H9 (cell line): ENCODE data around the gene H19. TPM values are rescaled to one million over a fixed set of nuclear protein-coding genes. Genes with fewer than 3 reads are reported as not detected.

Experiments
- DNase-seq: peaks from one replicate; pipeline ENCODE4 v3.0.0-alpha.2; 2017
- H2AFZ ChIP-seq: one replicate; pipeline ENCODE4 v1.6.1; 2013; ENCODE audit warnings: mild to moderate bottlenecking, low read length, control low read depth, moderate library complexity
- H2AK5ac ChIP-seq: 2 replicates; pipeline ENCODE4 v1.6.1; 2013; ENCODE audit warnings: low read length, control low read depth, mixed read lengths; ENCODE audit not compliant: insufficient read length
- H2BK120ac ChIP-seq: one replicate; pipeline ENCODE4 v1.6.1; 2013; ENCODE audit warnings: low read depth, mild to moderate bottlenecking, low read length, control low read depth, inconsistent platforms; ENCODE audit not compliant: poor library complexity, severe bottlenecking
- H2BK12ac ChIP-seq: 2 replicates; pipeline ENCODE4 v1.6.1; 2013; ENCODE audit warnings: low read length, control low read depth, mixed read lengths, low read depth; ENCODE audit not compliant: insufficient read length
- H2BK15ac ChIP-seq: 2 replicates; pipeline ENCODE4 v1.6.1; 2013; ENCODE audit warnings: low read depth, low read length, control low read depth
- H2BK20ac ChIP-seq: one replicate; pipeline ENCODE4 v1.6.1; 2013; ENCODE audit warnings: low read depth, mild to moderate bottlenecking, low read length, control low read depth, inconsistent platforms; ENCODE audit not compliant: poor library complexity, severe bottlenecking
- H2BK5ac ChIP-seq: 2 replicates; pipeline ENCODE4 v1.6.1; 2013; ENCODE audit warnings: low read length, control low read depth, mixed read lengths; ENCODE audit not compliant: insufficient read length
- H3K14ac ChIP-seq: 2 replicates; pipeline ENCODE4 v1.6.1; 2013; ENCODE audit warnings: low read length, control low read depth; ENCODE audit not compliant: insufficient read depth
- H3K18ac ChIP-seq: 2 replicates; pipeline ENCODE4 v1.6.1; 2013; ENCODE audit warnings: low read depth, mild to moderate bottlenecking, mixed read lengths, low read length, control low read depth; ENCODE audit not compliant: insufficient read length
- H3K23ac ChIP-seq: 2 replicates; pipeline ENCODE4 v1.6.1; 2013; ENCODE audit warnings: low read length, control low read depth, mixed read lengths, low read depth; ENCODE audit not compliant: insufficient read length
- H3K23me2 ChIP-seq: 2 replicates; pipeline ENCODE4 v1.6.1; 2013; ENCODE audit warnings: low read depth, mild to moderate bottlenecking, mixed read lengths, low read length, control low read depth; ENCODE audit not compliant: insufficient read length, poor library complexity, severe bottlenecking
- H3K27ac ChIP-seq: 2 replicates; pipeline ENCODE4 v1.5.1; 2013; ENCODE audit warnings: low read length, control low read depth, mixed read lengths, low read depth; ENCODE audit not compliant: insufficient read length
- H3K27me3 ChIP-seq: 2 replicates; pipeline ENCODE4 v1.6.1; 2013; ENCODE audit warnings: low read length, control low read depth, inconsistent platforms; ENCODE audit not compliant: insufficient read depth
- H3K4ac ChIP-seq: 2 replicates; pipeline ENCODE4 v1.6.1; 2013; ENCODE audit warnings: low read depth, mild to moderate bottlenecking, control low read depth, inconsistent platforms, low read length, moderate library complexity
- H3K4me1 ChIP-seq: 2 replicates; pipeline ENCODE4 v1.6.1; 2013; ENCODE audit warnings: low read length, control low read depth, inconsistent platforms; ENCODE audit not compliant: insufficient read depth
- H3K4me2 ChIP-seq: 2 replicates; pipeline ENCODE4 v1.6.1; 2013; ENCODE audit warnings: low read length, control low read depth, mixed read lengths; ENCODE audit not compliant: insufficient read length, insufficient read depth
- H3K56ac ChIP-seq: 2 replicates; pipeline ENCODE4 v1.6.1; 2013; ENCODE audit warnings: low read depth, mild to moderate bottlenecking, mixed read lengths, low read length, control low read depth; ENCODE audit not compliant: insufficient read length
- H3K79me1 ChIP-seq: 2 replicates; pipeline ENCODE4 v1.6.1; 2013; ENCODE audit warnings: low read depth, mild to moderate bottlenecking, moderate library complexity, low read length, control low read depth, inconsistent platforms; ENCODE audit not compliant: insufficient read depth, poor library complexity, severe bottlenecking
- H3K79me2 ChIP-seq: 2 replicates; pipeline ENCODE4 v1.6.1; 2013; ENCODE audit warnings: low read length, control low read depth, inconsistent platforms; ENCODE audit not compliant: insufficient read depth
- H3K9ac ChIP-seq: 2 replicates; pipeline ENCODE4 v1.6.1; 2013; ENCODE audit warnings: low read length, control low read depth, mixed read lengths; ENCODE audit not compliant: insufficient read length; ENCODE audit errors: extremely low read depth
- H3K9me3 ChIP-seq: one replicate; pipeline ENCODE4 v1.6.1; 2013; ENCODE audit warnings: low read depth, low read length, inconsistent platforms; ENCODE audit not compliant: control insufficient read depth
- H3T11ph ChIP-seq: one replicate; pipeline ENCODE4 v1.6.1; 2013; ENCODE audit warnings: mild to moderate bottlenecking, low read length, control low read depth, inconsistent platforms
- H4K20me1 ChIP-seq: one replicate; pipeline ENCODE4 v1.6.1; 2013; ENCODE audit not compliant: control insufficient read depth, insufficient read length, insufficient read depth
- H4K5ac ChIP-seq: 2 replicates; pipeline ENCODE4 v1.6.1; 2013; ENCODE audit warnings: low read depth, mild to moderate bottlenecking, mixed read lengths, low read length, control low read depth; ENCODE audit not compliant: insufficient read length
- H4K8ac ChIP-seq: replicated peaks from 2 replicates; pipeline ENCODE4 v1.6.1; 2013; ENCODE audit warnings: low read length, control low read depth, mixed read lengths, low read depth; ENCODE audit not compliant: insufficient read length
- H4K91ac ChIP-seq: 2 replicates; pipeline ENCODE4 v1.6.1; 2013; ENCODE audit warnings: low read depth, mild to moderate bottlenecking, moderate library complexity, mixed read lengths, low read length, control low read depth; ENCODE audit not compliant: insufficient read length
- H3K27ac Mint-ChIP-seq, 3 experiments: 2 replicates in 2 of 3; 3 replicates in 1 of 3; pipeline ENCODE4 v1.8.0; 2020 to 2021; ENCODE audit warnings: mixed read lengths in 3 of 3, mild to moderate bottlenecking in 1 of 3, moderate library complexity in 1 of 3
- H3K27me3 Mint-ChIP-seq: 2 replicates; pipeline ENCODE4 v1.8.0; 2021; ENCODE audit warnings: low read depth, mild to moderate bottlenecking, moderate library complexity, mixed read lengths
- H3K36me3 Mint-ChIP-seq, 3 experiments: 2 replicates in 2 of 3; 3 replicates in 1 of 3; pipeline ENCODE4 v1.8.0; 2020 to 2021; ENCODE audit warnings: low read depth in 3 of 3, mixed read lengths in 3 of 3; ENCODE audit not compliant: insufficient read depth in 1 of 3
- H3K4me1 Mint-ChIP-seq, 2 experiments: 2 replicates each; pipeline ENCODE4 v1.8.0; 2020; ENCODE audit warnings: mixed read lengths in 2 of 2
- H3K4me3 Mint-ChIP-seq, 2 experiments: 2 replicates in 1 of 2; 3 replicates in 1 of 2; pipeline ENCODE4 v1.8.0; 2020 to 2021; ENCODE audit warnings: mild to moderate bottlenecking in 2 of 2, mixed read lengths in 2 of 2, moderate library complexity in 1 of 2
- H3K9me3 Mint-ChIP-seq, 2 experiments: 2 replicates in 1 of 2; 3 replicates in 1 of 2; pipeline ENCODE4 v1.8.0; 2020; ENCODE audit warnings: mild to moderate bottlenecking in 2 of 2, mixed read lengths in 2 of 2, moderate library complexity in 1 of 2
- WGBS: extraction: QIAGEN DNeasy Blood & Tissue Kit; methylation state at CpG from one replicate; pipeline ENCODE4 v1.1.7; 2013; ENCODE audit warnings: missing lambda C conversion rate, low lambda C conversion rate, mixed read lengths; ENCODE audit not compliant: insufficient read length; ENCODE audit errors: extremely low coverage; 5-methylcytosine and 5-hydroxymethylcytosine counted together
- total RNA-seq: library from RNA; stranded (reverse); gene quantifications from 2 replicates; pipeline ENCODE4 v1.2.1, GENCODE V29; 2021
- TF ChIP-seq, protein P1 (sequence below): fragments of 200-600 bp; sonication (generic); conservative IDR thresholded peaks from 3 replicates; pipeline ENCODE4 v1.8.0; 2021; ENCODE audit warnings: antibody characterized with exemption, mild to moderate bottlenecking

The H19 gene
- total RNA-seq, 1 experiment from 2014 or later, result 10.7 TPM

DNA sequence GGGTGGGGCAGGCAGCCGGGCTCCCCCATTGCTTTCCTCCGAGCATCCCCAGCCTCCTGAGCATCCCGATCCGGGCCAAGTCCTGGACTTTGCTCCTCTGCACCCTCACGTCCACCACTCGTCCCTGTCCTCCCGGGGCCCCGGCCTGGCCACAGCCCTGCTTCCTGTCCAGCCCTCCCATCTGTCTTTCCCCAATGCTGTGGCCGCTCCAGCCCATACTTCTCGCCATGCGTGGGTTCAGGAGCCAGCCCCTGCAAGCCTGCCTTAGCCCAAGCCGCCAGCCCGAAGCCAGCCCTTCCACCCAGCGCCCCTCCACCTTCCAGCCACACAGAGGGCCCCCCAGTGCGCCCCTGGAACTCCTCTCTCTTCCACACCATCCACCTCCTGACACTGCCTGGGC, 26.7 kb downstream of the H19 start:
- no peak overlapping the region for H4K91ac ChIP-seq
- no peak overlapping the region for H3K4me2 ChIP-seq
- Mint-ChIP-seq H3K36me3 (no peaks in the 10 kb centered on the region), H3K9me3 (no peaks in the 10 kb centered on the region), H3K27me3 (no peaks in the 10 kb centered on the region), H3K4me1 (no peaks in the 10 kb centered on the region), H3K4me3 (no peak overlapping the region), H3K27ac (no peak overlapping the region)
- H3K56ac ChIP-seq, result no peak overlapping the region
- H3K79me1 ChIP-seq, result no peaks in the 10 kb centered on the region
- H2AK5ac ChIP-seq, result no peak overlapping the region
- no peak overlapping the region for H2AFZ ChIP-seq
- no peak overlapping the region for H2BK5ac ChIP-seq
- no peak overlapping the region for H3K23ac ChIP-seq
- no peak overlapping the region for H3K14ac ChIP-seq
- no peaks in the 10 kb centered on the region for H3K79me2 ChIP-seq
- no peak overlapping the region for H2BK15ac ChIP-seq
- H4K8ac ChIP-seq, result no peak overlapping the region
- no peak overlapping the region for H3K27ac ChIP-seq
- no peak overlapping the region for H2BK12ac ChIP-seq
- no peak overlapping the region for H3K4ac ChIP-seq
- H3K18ac ChIP-seq, result no peak overlapping the region
- no peak overlapping the region for H3K9ac ChIP-seq
- H3K23me2 ChIP-seq, result no peaks in the 10 kb centered on the region
- TF ChIP-seq, protein P1, sequence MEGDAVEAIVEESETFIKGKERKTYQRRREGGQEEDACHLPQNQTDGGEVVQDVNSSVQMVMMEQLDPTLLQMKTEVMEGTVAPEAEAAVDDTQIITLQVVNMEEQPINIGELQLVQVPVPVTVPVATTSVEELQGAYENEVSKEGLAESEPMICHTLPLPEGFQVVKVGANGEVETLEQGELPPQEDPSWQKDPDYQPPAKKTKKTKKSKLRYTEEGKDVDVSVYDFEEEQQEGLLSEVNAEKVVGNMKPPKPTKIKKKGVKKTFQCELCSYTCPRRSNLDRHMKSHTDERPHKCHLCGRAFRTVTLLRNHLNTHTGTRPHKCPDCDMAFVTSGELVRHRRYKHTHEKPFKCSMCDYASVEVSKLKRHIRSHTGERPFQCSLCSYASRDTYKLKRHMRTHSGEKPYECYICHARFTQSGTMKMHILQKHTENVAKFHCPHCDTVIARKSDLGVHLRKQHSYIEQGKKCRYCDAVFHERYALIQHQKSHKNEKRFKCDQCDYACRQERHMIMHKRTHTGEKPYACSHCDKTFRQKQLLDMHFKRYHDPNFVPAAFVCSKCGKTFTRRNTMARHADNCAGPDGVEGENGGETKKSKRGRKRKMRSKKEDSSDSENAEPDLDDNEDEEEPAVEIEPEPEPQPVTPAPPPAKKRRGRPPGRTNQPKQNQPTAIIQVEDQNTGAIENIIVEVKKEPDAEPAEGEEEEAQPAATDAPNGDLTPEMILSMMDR, result no peak
- no CpG with 5 or more reads among the region's 15 CpGs for WGBS
- no peak for DNase-seq
- no peaks in the 10 kb centered on the region for H3K9me3 ChIP-seq
- H2BK120ac ChIP-seq, result no peak overlapping the region
- no peaks in the 10 kb centered on the region for H3K4me1 ChIP-seq
- no peak overlapping the region for H2BK20ac ChIP-seq
- no peak overlapping the region for H4K5ac ChIP-seq
- no peaks in the 10 kb centered on the region for H3K27me3 ChIP-seq
- no peaks in the 10 kb centered on the region for H4K20me1 ChIP-seq
- H3T11ph ChIP-seq, result no peak overlapping the region
